K562 (cell line): ENCODE results near the gene FSTL4. TPM values are rescaled to one million over a fixed set of nuclear protein-coding genes. Genes with fewer than 3 reads are reported as not detected.

Experiments used
- ARID1B ChIP-seq: fragments of 450-650 bp; IDR thresholded peaks from 2 replicates; pipeline ENCODE4 v1.6.1; 2016; ENCODE audit warnings: antibody characterized with exemption, mild to moderate bottlenecking, inconsistent platforms
- ARID3A ChIP-seq: IDR thresholded peaks from 2 replicates; pipeline ENCODE4 v1.6.1; 2012; ENCODE audit warnings: low read depth, low read length, improper control_type of control experiment, borderline replicate concordance
- BCLAF1 ChIP-seq, 2 experiments: fragments of 450-650 bp in 1 of 2; IDR thresholded peaks; 2 replicates each; pipeline ENCODE4 v1.6.1; 2011 to 2017; ENCODE audit warnings: low read depth in 2 of 2, antibody characterized with exemption in 1 of 2, borderline replicate concordance in 1 of 2, low read length in 1 of 2, mild to moderate bottlenecking in 1 of 2, mixed read lengths in 1 of 2; ENCODE audit not compliant: control insufficient read depth in 1 of 2
- CBFA2T2 ChIP-seq: fragments of 450-650 bp; conservative IDR thresholded peaks from 2 replicates; pipeline ENCODE4 v1.6.1; 2017; ENCODE audit warnings: mild to moderate bottlenecking
- CC2D1A ChIP-seq: fragments of 450-650 bp; IDR thresholded peaks from 2 replicates; pipeline ENCODE4 v1.6.1; 2017; ENCODE audit warnings: mild to moderate bottlenecking
- CEBPG ChIP-seq, 3 experiments: fragments of 200-800 bp in 1 of 3; sonication (Bioruptor generic) in 1 of 3; sonication (generic) in 1 of 3; formaldehyde crosslinking in 1 of 3; IDR thresholded peaks in 2 of 3; conservative IDR thresholded peaks in 1 of 3; 2 replicates each; pipeline versions ENCODE4 v1.6.1 to v1.8.0; 2016 to 2022; ENCODE audit warnings: missing compliant biosample characterization in 2 of 3, missing genetic modification characterization in 2 of 3, mild to moderate bottlenecking in 1 of 3, missing genetic modification reagents in 1 of 3
- NCOA2 ChIP-seq, 2 experiments: fragments of 450-650 bp; IDR thresholded peaks; 2 replicates each; pipeline ENCODE4 v1.6.1; 2018; ENCODE audit warnings: mild to moderate bottlenecking in 2 of 2, moderate library complexity in 1 of 2; ENCODE audit not compliant: partially characterized antibody in 2 of 2
- NR2C1 ChIP-seq, 2 experiments: fragments of 450-650 bp; IDR thresholded peaks; 2 replicates each; pipeline ENCODE4 v1.6.1; 2017; ENCODE audit warnings: mild to moderate bottlenecking in 2 of 2, antibody characterized with exemption in 1 of 2, inconsistent platforms in 1 of 2, missing compliant biosample characterization in 1 of 2, missing genetic modification characterization in 1 of 2
- RCOR1 ChIP-seq, 2 experiments: IDR thresholded peaks; 2 replicates each; pipeline ENCODE4 v1.6.1; 2012; ENCODE audit warnings: low read depth in 2 of 2, low read length in 2 of 2, borderline replicate concordance in 1 of 2, improper control_type of control experiment in 1 of 2
- TARDBP ChIP-seq: fragments of 450-650 bp; IDR thresholded peaks from 2 replicates; pipeline ENCODE4 v1.6.1; 2016
- TBP ChIP-seq: optimal IDR thresholded peaks from 2 replicates; pipeline ENCODE3; 2011; ENCODE audit warnings: low read depth, low read length, improper control_type of control experiment
- TCFL5 ChIP-seq: fragments of 250-450 bp; sonication (Bioruptor Pico); conservative IDR thresholded peaks from 2 replicates; pipeline ENCODE4 v1.6.1; 2021; ENCODE audit warnings: mild to moderate bottlenecking, moderate library complexity, matching md5 sums
- TEAD1 ChIP-seq, 2 experiments: fragments of 450-650 bp in 1 of 2; sonication (generic) in 1 of 2; formaldehyde crosslinking; IDR thresholded peaks; 2 replicates each; pipeline versions ENCODE4 v1.4.0 to v1.8.0; 2020 to 2022; ENCODE audit warnings: mild to moderate bottlenecking in 2 of 2, missing genetic modification reagents in 1 of 2
- TGIF2 ChIP-seq: sonication (generic); formaldehyde crosslinking; IDR thresholded peaks from 2 replicates; pipeline ENCODE4 v1.8.1; 2022; ENCODE audit warnings: mild to moderate bottlenecking, missing genetic modification reagents, moderate library complexity
- ZNF121 ChIP-seq: sonication (generic); formaldehyde crosslinking; conservative IDR thresholded peaks from 2 replicates; pipeline ENCODE4 v1.8.0; 2022; ENCODE audit warnings: missing genetic modification reagents
- ZNF253 ChIP-seq: fragments of 250-450 bp; sonication (Bioruptor Pico); conservative IDR thresholded peaks from 2 replicates; pipeline ENCODE4 v1.6.1; 2021; ENCODE audit warnings: mild to moderate bottlenecking
- ZNF274 ChIP-seq: IDR thresholded peaks from 2 replicates; pipeline ENCODE4 v1.6.1; 2011; ENCODE audit warnings: low read depth, mild to moderate bottlenecking, low read length, moderate library complexity, borderline replicate concordance
- ZNF311 ChIP-seq: fragments of 250-450 bp; sonication (Bioruptor Pico); IDR thresholded peaks from 2 replicates; pipeline ENCODE4 v1.4.0; 2020; ENCODE audit warnings: mild to moderate bottlenecking, moderate library complexity
- ZNF584 ChIP-seq: fragments of 200-800 bp; sonication (Bioruptor generic); IDR thresholded peaks from 2 replicates; pipeline ENCODE4 v1.6.1; 2016; ENCODE audit warnings: low read depth, mild to moderate bottlenecking, missing genetic modification characterization, missing compliant biosample characterization
- polyA plus RNA-seq, 8 experiments: library from polyadenylated mRNA; depleted of rRNA in 4 of 8; stranded (reverse) in 5 of 8; unstranded in 3 of 8; fragments of >200 nt; fragmentation: Nextera tagmentation in 2 of 8; fragmentation: Illumina TruSeq in 1 of 8; extraction: Ambion mirVana in 2 of 8; extraction: Trizol in 1 of 8; gene quantifications; 2 replicates each; pipeline versions ENCODE4 v1.2.1 to v1.2.3, GENCODE V29; 2011 to 2014; ENCODE audit warnings: inconsistent platforms in 1 of 8, missing spikeins in 1 of 8
- total RNA-seq, 7 experiments: library from RNA; depleted of rRNA in 6 of 7; stranded (reverse); fragments of >200 nt in 6 of 7; fragmentation: Illumina TruSeq in 2 of 7; extraction: Trizol in 2 of 7; gene quantifications; 2 replicates each; pipeline versions ENCODE4 v1.2.1 to v1.2.3, GENCODE V29; 2011 to 2021; ENCODE audit warnings: low replicate concordance in 1 of 7
- TF ChIP-seq, protein P1 (sequence below): fragments of 450-650 bp; IDR thresholded peaks from 2 replicates; pipeline ENCODE4 v1.6.1; 2017; ENCODE audit warnings: mild to moderate bottlenecking, moderate library complexity

Gene FSTL4
- total and polyA plus RNA-seq, 9 of the 15 experiments (the other 6 are each of a cell fraction or from before 2014, with no cell fraction given): 0.08 to 0.18 (median 0.10) TPM; not detected in 5

GRCh38 chr5:133510634-133511262, 101.6 kb downstream of the FSTL4 start (continued):
- TF ChIP-seq ZNF311 (no peak), TGIF2 (CRISPR knock-in tag) (no peak), CEBPG (CRISPR knock-in tag; IDR thresholded peaks at IDR 0.05) (no peak), CEBPG (tag; conservative IDR thresholded peaks at IDR 0.05 in 1 of 2, IDR thresholded peaks at IDR 0.05 in 1 of 2) (no peak), CC2D1A (no peak), TBP (no peak), TCFL5 (CRISPR knock-in tag) (no peak), ARID1B (peak; percentile 66), ARID3A (no peak), CBFA2T2 (no peak), NCOA2 (IDR thresholded peaks at IDR 0.05; ENCODE audit: partially characterized antibody in 2 of 2) (no peak), ZNF274 (no peak), ZNF121 (CRISPR knock-in tag) (no peak), RCOR1 (IDR thresholded peaks at IDR 0.05; ENCODE audit: borderline replicate concordance in 1 of 2, low read depth in 2 of 2, low read length in 2 of 2) (peak in 1 of 2 experiments; percentile 38; a peak in 1 of 4 replicates), ZNF584 (CRISPR knock-in tag) (no peak), TEAD1 (CRISPR knock-in tag; IDR thresholded peaks at IDR 0.05) (no peak), ZNF253 (CRISPR knock-in tag) (no peak), BCLAF1 (IDR thresholded peaks at IDR 0.05; ENCODE audit: borderline replicate concordance in 1 of 2, control insufficient read depth in 1 of 2, low read depth in 2 of 2, low read length in 1 of 2) (no peak), NR2C1 (IDR thresholded peaks at IDR 0.05) (no peak), NR2C1 (tag; IDR thresholded peaks at IDR 0.05) (no peak), TARDBP (no peak)
- TF ChIP-seq, protein P1, sequence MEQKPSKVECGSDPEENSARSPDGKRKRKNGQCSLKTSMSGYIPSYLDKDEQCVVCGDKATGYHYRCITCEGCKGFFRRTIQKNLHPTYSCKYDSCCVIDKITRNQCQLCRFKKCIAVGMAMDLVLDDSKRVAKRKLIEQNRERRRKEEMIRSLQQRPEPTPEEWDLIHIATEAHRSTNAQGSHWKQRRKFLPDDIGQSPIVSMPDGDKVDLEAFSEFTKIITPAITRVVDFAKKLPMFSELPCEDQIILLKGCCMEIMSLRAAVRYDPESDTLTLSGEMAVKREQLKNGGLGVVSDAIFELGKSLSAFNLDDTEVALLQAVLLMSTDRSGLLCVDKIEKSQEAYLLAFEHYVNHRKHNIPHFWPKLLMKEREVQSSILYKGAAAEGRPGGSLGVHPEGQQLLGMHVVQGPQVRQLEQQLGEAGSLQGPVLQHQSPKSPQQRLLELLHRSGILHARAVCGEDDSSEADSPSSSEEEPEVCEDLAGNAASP: no peak
